ENCODE data around the gene CYFIP2.
A peak's percentile ranks its signal among the peaks of the same experiment; 100 is the strongest.
"Not testable (repeated sequence)": the region's sequence is repeated elsewhere in the genome, so short reads cannot be mapped to it uniquely, and the experiment has no call there.

Gene CYFIP2

GRCh38 chr5:157265714-157266285 is at the start of gene CYFIP2:
CYFIP2 (plus strand) TSS chr5:157266123; CDS start chr5:157285362, 19,239 bp downstream.
- DNase-seq = peak; percentile 18 to 33

GRCh38 chr5:157216391-157217142 is 49.4 kb upstream of the CYFIP2 start:
- DNase-seq = no peak

- no peak for DNase-seq
These were observed 48.5 kb upstream of the CYFIP2 start for GRCh38 chr5:157217289-157218024.

GRCh38 chr5:157219491-157220271 is 46.2 kb upstream of the CYFIP2 start:
- DNase-seq = no peak

GRCh38 chr5:157221959-157222358 is 44.0 kb upstream of the CYFIP2 start:
- no peak for DNase-seq

GRCh38 chr5:157222506-157223230 is 43.3 kb upstream of the CYFIP2 start:
- DNase-seq = no peak

GRCh38 chr5:157225469-157226422 is 40.2 kb upstream of the CYFIP2 start:
- no peak for DNase-seq

GRCh38 chr5:157230610-157231009 is 35.3 kb upstream of the CYFIP2 start:
- DNase-seq = no peak

- no peak for DNase-seq
These were observed 33.2 kb upstream of the CYFIP2 start for GRCh38 chr5:157232706-157233105.

- no peak for DNase-seq
These were observed 32.4 kb upstream of the CYFIP2 start for GRCh38 chr5:157233515-157233914.

GRCh38 chr5:157236423-157236822 is 29.5 kb upstream of the CYFIP2 start:
- no peak for DNase-seq

- DNase-seq = no peak
These were observed 24.4 kb upstream of the CYFIP2 start for GRCh38 chr5:157241483-157241882.

- not testable (repeated sequence) for DNase-seq
These were observed 21.2 kb upstream of the CYFIP2 start for GRCh38 chr5:157244704-157245103.

- no peak for DNase-seq
These were observed 20.4 kb upstream of the CYFIP2 start for GRCh38 chr5:157245476-157245875.

- DNase-seq = no peak
These were observed 20.0 kb upstream of the CYFIP2 start for GRCh38 chr5:157245886-157246285.

GRCh38 chr5:157247267-157247666 is 18.7 kb upstream of the CYFIP2 start:
- no peak for DNase-seq

- DNase-seq = no peak
These were observed 17.0 kb upstream of the CYFIP2 start for GRCh38 chr5:157248821-157249470.

GRCh38 chr5:157252711-157253465 is 13.0 kb upstream of the CYFIP2 start:
- no peak for DNase-seq

GRCh38 chr5:157253547-157253946 is 12.4 kb upstream of the CYFIP2 start:
- peak; percentile 35 to 61 for DNase-seq

GRCh38 chr5:157258450-157258849 is 7.5 kb upstream of the CYFIP2 start:
- DNase-seq = no peak
